Measurements from ENCODE around the gene PRPF40A.

DNA sequence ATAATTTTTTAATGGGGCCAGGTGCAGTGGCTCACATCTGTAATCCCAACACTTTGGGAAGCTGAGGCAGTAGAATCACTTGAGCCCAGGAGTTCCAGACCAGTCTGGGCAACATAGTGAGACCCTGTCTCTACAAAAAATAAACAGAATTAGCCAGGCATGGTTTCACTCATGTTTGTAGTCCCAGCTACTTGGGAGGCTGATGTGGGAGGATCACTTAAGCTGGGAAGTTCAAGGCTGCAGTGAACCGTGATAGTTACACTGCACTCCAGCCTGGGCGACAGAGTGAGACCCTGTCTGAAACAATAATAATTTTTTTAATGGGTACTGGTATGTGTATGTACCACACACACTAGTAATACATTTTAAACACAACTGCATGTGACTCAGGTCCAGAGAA lies 3.5 kb upstream of the PRPF40A start:
- TF ChIP-seq CTCF (IDR thresholded peaks at IDR 0.05; ENCODE audit: borderline replicate concordance, extremely low read depth, low read length, poor library complexity, severe bottlenecking), result no peak
- TF ChIP-seq EZH2 (IDR thresholded peaks at IDR 0.05; ENCODE audit: borderline replicate concordance, low read depth, low read length, severe bottlenecking), result no peak
